Vagina (tissue), 2 donors: ENCODE data around the gene HOXD3.

ENCODE experiments used
- POLR2A ChIP-seq, 2 donors: fragments of 450-650 bp; IDR thresholded peaks; one replicate each; pipeline ENCODE4 v1.6.1; 2017; ENCODE audit warnings: antibody characterized with exemption in 2 of 2, mild to moderate bottlenecking in 2 of 2, moderate library complexity in 2 of 2
- POLR2AphosphoS5 ChIP-seq, 2 donors: sonication (generic); formaldehyde crosslinking; IDR thresholded peaks; one replicate each; pipeline ENCODE4 v1.9.0; 2017; ENCODE audit warnings: antibody characterized with exemption in 2 of 2, mild to moderate bottlenecking in 2 of 2, low read depth in 1 of 2; ENCODE audit not compliant: insufficient read depth in 1 of 2
- TF ChIP-seq, protein P1 (sequence below), 3 experiments: fragments of 450-650 bp in 2 of 3; fragments of 200-600 bp in 1 of 3; sonication (generic) in 1 of 3; IDR thresholded peaks; one replicate each; pipeline ENCODE4 v1.5.1; 2017 to 2019; ENCODE audit warnings: antibody characterized with exemption in 3 of 3, mild to moderate bottlenecking in 2 of 3, moderate library complexity in 2 of 3

DNA sequence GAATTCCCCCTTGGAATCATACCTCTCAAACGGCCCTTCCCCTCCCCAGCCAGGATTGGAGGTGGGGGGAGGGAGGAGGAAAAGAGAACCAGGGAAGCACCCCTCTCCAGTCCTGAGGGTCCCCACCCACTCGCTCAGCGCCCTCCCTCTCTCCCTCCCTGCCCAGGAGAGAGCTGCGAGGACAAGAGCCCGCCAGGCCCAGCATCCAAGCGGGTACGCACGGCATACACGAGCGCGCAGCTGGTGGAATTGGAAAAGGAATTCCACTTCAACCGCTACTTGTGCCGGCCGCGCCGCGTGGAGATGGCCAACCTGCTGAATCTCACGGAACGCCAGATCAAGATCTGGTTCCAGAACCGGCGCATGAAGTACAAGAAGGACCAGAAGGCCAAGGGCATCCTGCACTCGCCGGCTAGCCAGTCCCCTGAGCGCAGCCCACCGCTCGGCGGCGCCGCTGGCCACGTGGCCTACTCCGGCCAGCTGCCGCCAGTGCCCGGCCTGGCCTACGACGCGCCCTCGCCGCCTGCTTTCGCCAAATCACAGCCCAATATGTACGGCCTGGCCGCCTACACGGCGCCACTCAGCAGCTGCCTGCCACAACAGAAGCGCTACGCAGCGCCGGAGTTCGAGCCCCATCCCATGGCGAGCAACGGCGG is 14.4 kb downstream of the HOXD3 start:
- TF ChIP-seq, protein P1, sequence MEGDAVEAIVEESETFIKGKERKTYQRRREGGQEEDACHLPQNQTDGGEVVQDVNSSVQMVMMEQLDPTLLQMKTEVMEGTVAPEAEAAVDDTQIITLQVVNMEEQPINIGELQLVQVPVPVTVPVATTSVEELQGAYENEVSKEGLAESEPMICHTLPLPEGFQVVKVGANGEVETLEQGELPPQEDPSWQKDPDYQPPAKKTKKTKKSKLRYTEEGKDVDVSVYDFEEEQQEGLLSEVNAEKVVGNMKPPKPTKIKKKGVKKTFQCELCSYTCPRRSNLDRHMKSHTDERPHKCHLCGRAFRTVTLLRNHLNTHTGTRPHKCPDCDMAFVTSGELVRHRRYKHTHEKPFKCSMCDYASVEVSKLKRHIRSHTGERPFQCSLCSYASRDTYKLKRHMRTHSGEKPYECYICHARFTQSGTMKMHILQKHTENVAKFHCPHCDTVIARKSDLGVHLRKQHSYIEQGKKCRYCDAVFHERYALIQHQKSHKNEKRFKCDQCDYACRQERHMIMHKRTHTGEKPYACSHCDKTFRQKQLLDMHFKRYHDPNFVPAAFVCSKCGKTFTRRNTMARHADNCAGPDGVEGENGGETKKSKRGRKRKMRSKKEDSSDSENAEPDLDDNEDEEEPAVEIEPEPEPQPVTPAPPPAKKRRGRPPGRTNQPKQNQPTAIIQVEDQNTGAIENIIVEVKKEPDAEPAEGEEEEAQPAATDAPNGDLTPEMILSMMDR (IDR thresholded peaks at IDR 0.05): no peak
- TF ChIP-seq POLR2A (IDR thresholded peaks at IDR 0.05): no peak
- TF ChIP-seq POLR2AphosphoS5 (IDR thresholded peaks at IDR 0.05; ENCODE audit: insufficient read depth in 1 of 2, low read depth in 1 of 2): no peak
